Pancreas (tissue), 10 donors: ENCODE measurements around the gene SLC5A4. TPM values are rescaled to one million over a fixed set of nuclear protein-coding genes. Genes with fewer than 3 reads are reported as not detected.

ENCODE experiments used
- ATAC-seq, 4 donors: fragments of 200-7000 bp; cut with Tn5 transposase; one replicate each; pipeline versions ENCODE4 v1.8.0 to v1.9.1; 2020; ENCODE audit warnings: mild to moderate bottlenecking in 4 of 4, moderate library complexity in 4 of 4
- DNase-seq, 6 donors: peaks; one replicate each; pipeline ENCODE4 v3.0.0-alpha.2; 2020
- FAIRE-seq: peaks from 2 replicates; lab custom pipeline; 2012; peaks lifted over from hg19 to GRCh38; lab: Jason Lieb, UNC
- H3K27ac ChIP-seq, 4 donors: fragments of 200-600 bp; sonication (generic); 1 replicate in 3 of 4; 2 replicates in 1 of 4; pipeline versions ENCODE4 v1.5.0 to v1.8.0; 2020
- H3K27me3 ChIP-seq, 4 donors: fragments of 200-600 bp; one replicate each; pipeline ENCODE4 v1.8.0; 2021
- H3K36me3 ChIP-seq, 3 donors: fragments of 200-600 bp; sonication (generic) in 1 of 3; one replicate each; pipeline versions ENCODE4 v1.5.0 to v1.8.0; 2020 to 2021
- H3K4me1 ChIP-seq, 3 donors: fragments of 200-600 bp; one replicate each; pipeline ENCODE4 v1.8.0; 2021
- H3K4me3 ChIP-seq, 4 donors: fragments of 200-600 bp; sonication (generic) in 2 of 4; one replicate each; pipeline versions ENCODE4 v1.5.0 to v1.8.0; 2020 to 2021
- H3K9me3 ChIP-seq, 4 donors: fragments of 200-600 bp; one replicate each; pipeline ENCODE4 v1.8.0; 2021
- CTCF ChIP-seq, 4 donors: fragments of 200-600 bp; sonication (generic) in 3 of 4; IDR thresholded peaks; one replicate each; pipeline versions ENCODE4 v1.5.0 to v1.8.0; 2021; ENCODE audit warnings: antibody characterized with exemption in 4 of 4
- WGBS, 2 donors: extraction: QIAGEN DNeasy Blood & Tissue Kit; methylation state at CpG; one replicate each; pipeline ENCODE4 v1.1.7; 2013; 5-methylcytosine and 5-hydroxymethylcytosine counted together
- intact Hi-C, 3 donors: fragments of 100-400 bp; cut with DNase I; formaldehyde crosslinking; loops; one replicate each; pipeline versions ENCODE4 v1.11.1 to v1.14.2; 2022
- polyA plus RNA-seq, 2 donors: library from polyadenylated mRNA; stranded (reverse); fragments of 200-250 nt; gene quantifications; one replicate each; pipeline ENCODE4 v1.2.3, GENCODE V29; 2013
- total RNA-seq, 6 donors: library from RNA; stranded (reverse); fragmentation: NEBNext Ultra II Directional in 4 of 6; extraction: Animal tissue kit (Norgen Biotek cat#: 25700) in 4 of 6; gene quantifications; one replicate each; pipeline versions ENCODE4 v1.2.1 to v1.2.4, GENCODE V29; 2021 to 2023
- donor health status: healthy with polysubstance abuse.
- donor health status: DM: no; HTN: no; CAD: no; lungs with moderate emphysema.
- donor health status: DM: no; HTN: no; CAD: no.
- donor health status: control.
- donor health status: control.
- donor health status: Bipolar disorder and iron deficiency.
- donor health status: DM: yes; HTN: yes; CAD: no.
- donor health status: DM: no; HTN: no; CAD: no.
- donor health status: DM: no; HTN: no; CAD: no.
- donor health status: DM: yes; HTN: yes; CAD: no.

The SLC5A4 gene
- total and polyA plus RNA-seq, 8 donors = 0.12 to 0.69 (median 0.22) TPM

- DNase-seq (peak in 3 of 6 donors; percentile 35 to 45 (median 43)), ATAC-seq (peak in 3 of 4 donors; percentile 57 to 70 (median 65)), FAIRE-seq (no peak)
- Histone ChIP-seq H3K4me3 (peak within 1 kb of the TSS in 1 of 4 donors; percentile 17), H3K9me3 (no peaks in the 10 kb centered on the region), H3K4me1 (no peaks in the 10 kb centered on the region), H3K36me3 (no peaks in the 10 kb centered on the region), H3K27ac (no peak within 1 kb of the TSS), H3K27me3 (peaks cover 0 to 6% (median 0%) of the 10 kb centered on the region in 4 donors)
- intact Hi-C loops = no loop called here
- WGBS, 2 donors = 53 to 57% methylated on average over 34 to 41 of the region's 41 CpGs
- TF ChIP-seq CTCF (IDR thresholded peaks at IDR 0.05) = no peak
Observed at GRCh38 chr22:32204856-32205722, 50.1 kb downstream of the SLC5A4 start, which contains the start of gene RFPL2. Gene RFPL2 (minus strand): TSS chr22:32205073. CDS start chr22:32202451, 2,622 bp downstream.

- DNase-seq (peak in 1 of 6 donors; percentile 58), ATAC-seq (peak in 3 of 4 donors; percentile 14 to 33 (median 27)), FAIRE-seq (no peak)
- no peaks in the 10 kb centered on the region for H3K36me3 ChIP-seq
- 19 to 42% methylated on average over 38 to 42 of the region's 42 CpGs for WGBS, 2 donors
- H3K4me3 ChIP-seq = peak overlapping the region in 1 of 4 donors; percentile 17
- intact Hi-C loops = no loop called here
- TF ChIP-seq CTCF (IDR thresholded peaks at IDR 0.05) = no peak
- H3K9me3 ChIP-seq = no peaks in the 10 kb centered on the region
- peaks cover 0 to 6% (median 0%) of the 10 kb centered on the region in 4 donors for H3K27me3 ChIP-seq
- no peak overlapping the region for H3K27ac ChIP-seq
- H3K4me1 ChIP-seq = no peaks in the 10 kb centered on the region
Observed at GRCh38 chr22:32204040-32204855, 50.9 kb downstream of the SLC5A4 start.

- peak in 3 of 4 donors; percentile 11 to 26 (median 20) for ATAC-seq
- Histone ChIP-seq H3K27me3 (peaks cover 0 to 6% (median 0%) of the 10 kb centered on the region in 4 donors), H3K4me1 (no peaks in the 10 kb centered on the region), H3K36me3 (no peaks in the 10 kb centered on the region), H3K4me3 (peak overlapping the region in 2 of 4 donors; percentile 11 to 30), H3K27ac (no peak overlapping the region), H3K9me3 (no peaks in the 10 kb centered on the region)
- peak in 1 of 6 donors; percentile 70 for DNase-seq
- intact Hi-C loops = no loop called here
- no peak for FAIRE-seq
- 15 to 53% methylated on average over 51 to 53 of the region's 53 CpGs for WGBS, 2 donors
- no peak for TF ChIP-seq CTCF (IDR thresholded peaks at IDR 0.05)
Observed at GRCh38 chr22:32203181-32204039, 51.7 kb downstream of the SLC5A4 start.

- Histone ChIP-seq H3K4me3 (peak overlapping the region in 2 of 4 donors; percentile 11 to 30), H3K36me3 (no peaks in the 10 kb centered on the region), H3K4me1 (no peaks in the 10 kb centered on the region), H3K27me3 (peaks cover 0 to 6% (median 0%) of the 10 kb centered on the region in 4 donors), H3K9me3 (no peaks in the 10 kb centered on the region), H3K27ac (no peak overlapping the region)
- 9 to 23% methylated on average over 26 to 29 of the region's 29 CpGs for WGBS, 2 donors
- DNase-seq (peak in 5 of 6 donors; percentile 48 to 81 (median 59)), ATAC-seq (peak; percentile 60 to 84 (median 82)), FAIRE-seq (no peak)
- TF ChIP-seq CTCF (IDR thresholded peaks at IDR 0.05) = peak; percentile 18 to 49 (median 36)
- intact Hi-C loops = no loop called here
Observed at GRCh38 chr22:32202539-32203180, 52.5 kb downstream of the SLC5A4 start.
